Islet of Langerhans (tissue), 1 donor: ENCODE measurements around the gene UHRF2.
"Not testable (repeated sequence)": the region's sequence is repeated elsewhere in the genome, so short reads cannot be mapped to it uniquely, and the experiment has no call there.

Source experiments
- FAIRE-seq: peaks from one replicate; lab custom pipeline; 2011; peaks lifted over from hg19 to GRCh38; lab: Jason Lieb, UNC

UHRF2 gene

GRCh38 chr9:6412487-6413364 lies at the start of gene UHRF2:
UHRF2 (plus strand) TSS chr9:6413199; CDS start chr9:6413491, 292 bp downstream.
- no peak for FAIRE-seq

- no peak for FAIRE-seq
Observed at GRCh38 chr9:6367128-6367890, 45.7 kb upstream of the UHRF2 start.

GRCh38 chr9:6368831-6369230 lies 44.2 kb upstream of the UHRF2 start:
- FAIRE-seq, result no peak

GRCh38 chr9:6381477-6382012 lies 31.5 kb upstream of the UHRF2 start:
- not testable (repeated sequence) for FAIRE-seq

GRCh38 chr9:6382681-6383080 lies 30.3 kb upstream of the UHRF2 start:
- FAIRE-seq, result no peak

- FAIRE-seq, result no peak
Observed at GRCh38 chr9:6383551-6384225, 29.3 kb upstream of the UHRF2 start.

- no peak for FAIRE-seq
Observed at GRCh38 chr9:6384732-6385131, 28.3 kb upstream of the UHRF2 start.

GRCh38 chr9:6399071-6399470 lies 13.9 kb upstream of the UHRF2 start:
- no peak for FAIRE-seq

- no peak for FAIRE-seq
Observed at GRCh38 chr9:6405371-6405770, 7.6 kb upstream of the UHRF2 start.

- no peak for FAIRE-seq
Observed at GRCh38 chr9:6407778-6408177, 5.2 kb upstream of the UHRF2 start.

GRCh38 chr9:6408320-6408719 lies 4.7 kb upstream of the UHRF2 start:
- FAIRE-seq, result no peak

- no peak for FAIRE-seq
Observed at GRCh38 chr9:6409811-6410210, 3.2 kb upstream of the UHRF2 start.

GRCh38 chr9:6410633-6411032 lies 2.4 kb upstream of the UHRF2 start:
- FAIRE-seq, result no peak

- FAIRE-seq, result no peak
Observed at GRCh38 chr9:6413365-6414246, 607 bp downstream of the UHRF2 start.

GRCh38 chr9:6414247-6414641 lies 1.2 kb downstream of the UHRF2 start:
- FAIRE-seq, result no peak

GRCh38 chr9:6415266-6415665 lies 2.3 kb downstream of the UHRF2 start:
- no peak for FAIRE-seq

GRCh38 chr9:6417186-6417585 lies 4.2 kb downstream of the UHRF2 start:
- no peak for FAIRE-seq

GRCh38 chr9:6418764-6419163 lies 5.8 kb downstream of the UHRF2 start:
- no peak for FAIRE-seq

GRCh38 chr9:6424940-6425339 lies 11.9 kb downstream of the UHRF2 start:
- FAIRE-seq, result no peak

- FAIRE-seq, result no peak
Observed at GRCh38 chr9:6426117-6426516, 13.1 kb downstream of the UHRF2 start.
